GM23248 (cell line): ENCODE data around the gene ITGA1.

Experiments
- EZH2 ChIP-seq: fragments of 200-600 bp; sonication (generic); IDR thresholded peaks from 2 replicates; pipeline ENCODE4 v1.6.1; 2018; ENCODE audit warnings: antibody characterized with exemption, mild to moderate bottlenecking; ENCODE audit not compliant: insufficient read depth, poor library complexity, severe bottlenecking
- EZH2phosphoT487 ChIP-seq: fragments of 200-600 bp; sonication (generic); IDR thresholded peaks from 2 replicates; pipeline ENCODE4 v1.6.1; 2018; ENCODE audit warnings: antibody characterized with exemption, moderate library complexity, mild to moderate bottlenecking, low read depth; ENCODE audit not compliant: insufficient read depth

DNA sequence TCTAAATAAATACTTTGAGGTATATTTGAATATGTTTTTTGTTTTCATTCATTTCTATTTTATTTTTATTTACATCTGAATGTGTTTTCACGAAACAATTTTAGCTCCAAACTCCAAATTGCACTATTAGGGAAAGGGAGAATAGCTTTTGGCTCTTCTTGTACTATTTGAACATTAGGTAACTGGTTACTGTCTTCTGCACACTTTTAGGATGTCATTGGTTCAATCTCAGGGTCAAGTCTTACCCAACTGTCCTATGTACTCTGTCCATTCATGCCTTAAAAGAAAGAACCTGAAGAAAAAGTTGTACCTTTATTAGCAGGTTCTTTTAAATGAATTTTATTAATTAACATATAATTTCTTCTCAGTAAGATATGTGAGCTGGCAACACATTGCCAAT is 51.6 kb downstream of the ITGA1 start:
- no peak for TF ChIP-seq EZH2
- no peak for TF ChIP-seq EZH2phosphoT487
